GM12864 (cell line): ENCODE data around the gene METTL17.
"Not testable (repeated sequence)": the region's sequence is repeated elsewhere in the genome, so short reads cannot be mapped to it uniquely, and the experiment has no call there.

Source experiments
- DNase-seq: peaks from one replicate; pipeline ENCODE4 v3.0.0-alpha.2; 2011; ENCODE audit warnings: low read depth
- H3K4me3 ChIP-seq: 2 replicates; pipeline ENCODE4 v1.5.1; 2011; ENCODE audit warnings: mild to moderate bottlenecking, low read depth, low read length, control low read depth
- TF ChIP-seq, protein P1 (sequence below): IDR thresholded peaks from 2 replicates; pipeline ENCODE4 v1.5.1; 2011; ENCODE audit warnings: low read depth, mild to moderate bottlenecking, moderate library complexity, low read length, control low read depth, inconsistent platforms; ENCODE audit errors: missing control alignments

METTL17 gene

GRCh38 chr14:21034707-21035106 is 44.9 kb downstream of the METTL17 start, which contains the start of gene RNASE13:
Gene RNASE13, minus strand, starts transcription at chr14:21034807. Its CDS starts 519 bp downstream, at chr14:21034288.
- DNase-seq = no peak
- TF ChIP-seq, protein P1, sequence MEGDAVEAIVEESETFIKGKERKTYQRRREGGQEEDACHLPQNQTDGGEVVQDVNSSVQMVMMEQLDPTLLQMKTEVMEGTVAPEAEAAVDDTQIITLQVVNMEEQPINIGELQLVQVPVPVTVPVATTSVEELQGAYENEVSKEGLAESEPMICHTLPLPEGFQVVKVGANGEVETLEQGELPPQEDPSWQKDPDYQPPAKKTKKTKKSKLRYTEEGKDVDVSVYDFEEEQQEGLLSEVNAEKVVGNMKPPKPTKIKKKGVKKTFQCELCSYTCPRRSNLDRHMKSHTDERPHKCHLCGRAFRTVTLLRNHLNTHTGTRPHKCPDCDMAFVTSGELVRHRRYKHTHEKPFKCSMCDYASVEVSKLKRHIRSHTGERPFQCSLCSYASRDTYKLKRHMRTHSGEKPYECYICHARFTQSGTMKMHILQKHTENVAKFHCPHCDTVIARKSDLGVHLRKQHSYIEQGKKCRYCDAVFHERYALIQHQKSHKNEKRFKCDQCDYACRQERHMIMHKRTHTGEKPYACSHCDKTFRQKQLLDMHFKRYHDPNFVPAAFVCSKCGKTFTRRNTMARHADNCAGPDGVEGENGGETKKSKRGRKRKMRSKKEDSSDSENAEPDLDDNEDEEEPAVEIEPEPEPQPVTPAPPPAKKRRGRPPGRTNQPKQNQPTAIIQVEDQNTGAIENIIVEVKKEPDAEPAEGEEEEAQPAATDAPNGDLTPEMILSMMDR = no peak
- no peak within 1 kb of the TSS for H3K4me3 ChIP-seq

- TF ChIP-seq, protein P1 = no peak
- no peak overlapping the region for H3K4me3 ChIP-seq
- no peak for DNase-seq
These were observed 47.0 kb downstream of the METTL17 start for GRCh38 chr14:21036751-21037150.

- no peak for DNase-seq
- H3K4me3 ChIP-seq = no peak overlapping the region
- TF ChIP-seq, protein P1 = no peak
These were observed 47.4 kb downstream of the METTL17 start for GRCh38 chr14:21037156-21037555.

DNA sequence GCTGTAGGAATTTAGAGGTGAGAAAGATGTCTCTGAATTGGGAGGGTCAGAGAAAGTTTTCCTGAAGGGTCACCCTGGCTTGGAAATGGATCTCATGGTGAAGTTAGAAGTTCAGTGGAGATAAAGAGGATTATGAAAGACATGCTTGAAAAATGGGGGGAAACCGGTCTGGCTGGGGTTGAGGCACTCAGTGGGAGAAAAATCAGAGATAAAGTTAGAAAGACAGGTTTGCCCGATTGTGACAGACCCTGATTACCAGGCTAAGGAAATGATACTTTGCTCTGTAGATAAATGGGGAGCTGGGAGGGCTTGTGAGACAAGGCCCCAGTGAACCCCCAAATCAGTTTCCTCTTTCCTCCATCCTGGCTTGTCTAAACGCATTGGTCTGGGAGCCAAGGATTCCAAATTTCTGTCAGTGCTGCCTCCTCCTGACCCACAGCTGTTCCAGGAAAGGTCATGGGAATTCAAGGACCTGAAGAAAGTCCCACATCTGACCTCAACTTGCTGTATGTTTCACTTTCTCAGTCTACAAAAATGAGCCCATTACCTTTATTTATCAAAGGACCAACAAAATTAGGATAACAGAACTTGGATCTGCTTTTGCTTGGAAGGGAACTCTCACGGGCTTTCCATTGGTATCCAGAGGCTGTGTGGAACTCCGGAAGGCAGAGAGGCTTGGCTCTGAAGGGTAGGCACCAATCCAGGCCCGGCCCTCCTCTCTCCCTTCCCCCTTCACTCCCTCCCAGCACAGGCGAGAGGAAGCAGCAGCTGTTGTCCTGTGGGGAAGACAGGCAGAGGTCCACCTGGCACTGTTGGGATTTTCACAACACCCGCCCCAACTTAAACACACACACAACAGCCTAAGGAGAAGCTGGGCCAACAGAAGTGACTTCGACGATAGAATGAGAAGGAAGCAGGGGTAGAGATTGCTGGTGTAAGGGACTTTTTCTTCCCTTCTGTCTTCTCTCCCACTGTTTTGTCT is 49.0 kb downstream of the METTL17 start:
- TF ChIP-seq, protein P1 = no peak
- H3K4me3 ChIP-seq = no peak overlapping the region
- DNase-seq = no peak

DNA sequence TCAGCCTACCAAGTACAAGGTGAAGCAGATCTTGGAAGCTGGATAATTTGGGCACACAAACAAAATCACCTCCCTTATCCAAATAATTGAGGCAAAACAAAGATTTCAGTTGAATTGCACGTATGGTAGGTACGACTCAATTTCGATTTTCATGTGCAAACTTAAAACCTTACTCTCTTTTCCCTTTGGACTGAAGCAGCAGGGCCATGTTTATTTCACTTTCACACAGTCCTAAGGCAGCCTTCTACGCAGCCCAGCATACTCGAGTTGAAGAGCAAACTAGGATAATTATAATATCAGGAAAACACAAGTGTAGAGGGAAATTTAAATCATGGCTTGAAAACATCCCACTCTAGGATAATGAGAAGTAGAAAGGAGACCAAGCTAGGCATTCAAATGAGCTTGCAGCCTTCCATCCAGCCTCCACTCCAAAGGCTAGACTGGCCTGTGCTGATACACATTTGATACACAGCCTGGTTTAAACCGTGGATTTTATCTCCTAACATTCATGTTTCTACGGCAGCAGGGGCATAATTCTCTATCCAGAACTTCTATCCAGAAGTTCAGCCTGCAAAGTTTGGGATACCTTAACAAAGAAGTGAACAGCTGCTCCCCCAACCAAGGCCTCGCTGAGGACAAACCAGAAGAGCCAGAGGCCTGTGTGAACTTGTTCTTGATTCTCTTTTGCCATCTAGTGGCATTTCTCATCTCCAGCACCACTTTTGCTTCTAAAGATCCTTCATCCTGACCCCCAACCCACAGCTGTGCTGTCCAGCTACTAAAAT is 50.0 kb downstream of the METTL17 start:
- peak; percentile 8 for DNase-seq
- H3K4me3 ChIP-seq = no peak overlapping the region
- TF ChIP-seq, protein P1 = peak; percentile 57

DNA sequence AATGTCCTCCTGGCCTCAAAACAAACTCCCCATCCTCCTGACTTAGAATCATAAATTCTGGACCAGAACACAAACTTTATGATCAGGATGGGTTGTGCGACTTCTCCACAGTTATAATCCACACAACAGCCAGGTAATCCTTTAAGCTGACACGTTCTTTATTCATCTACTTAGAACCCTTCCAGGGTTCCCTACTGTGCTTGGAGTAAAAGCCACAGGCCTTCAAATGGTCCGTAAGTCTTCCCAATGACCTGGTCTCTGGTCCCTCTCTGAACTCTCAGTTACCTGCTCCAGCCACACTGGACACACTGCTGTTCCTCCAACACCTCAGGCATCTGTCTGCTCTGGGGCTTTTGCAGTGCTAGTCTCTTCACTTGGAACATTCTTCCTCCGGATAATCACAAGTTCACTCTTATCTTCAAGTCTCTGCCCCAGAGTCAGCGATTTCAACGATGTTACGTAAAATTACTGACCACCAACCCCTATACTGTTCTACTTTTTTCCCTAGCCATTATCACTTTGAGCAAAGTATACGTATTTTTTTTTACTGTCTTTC is 50.7 kb downstream of the METTL17 start:
- TF ChIP-seq, protein P1 = no peak
- no peak overlapping the region for H3K4me3 ChIP-seq
- DNase-seq = no peak

DNA sequence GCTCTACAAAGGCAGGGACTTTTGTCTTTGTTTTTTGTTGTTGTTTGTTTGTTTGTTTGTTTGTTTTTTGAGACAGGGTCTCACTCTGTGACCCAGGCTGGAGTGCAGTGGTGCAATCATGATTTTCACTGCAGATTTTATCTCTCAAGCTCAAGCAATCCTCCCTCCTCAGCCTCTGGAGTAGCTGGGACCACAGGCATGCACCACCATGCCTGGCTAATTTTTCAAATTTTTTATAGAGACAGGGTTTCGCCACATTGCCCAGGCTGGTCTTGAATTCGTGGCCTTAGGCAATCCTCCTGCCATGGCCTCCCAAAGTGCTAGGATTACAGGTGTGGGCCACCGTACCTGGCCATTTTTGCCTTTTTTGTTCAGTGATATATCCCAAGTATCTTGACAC is 51.2 kb downstream of the METTL17 start:
- not testable (repeated sequence) for DNase-seq, H3K4me3 ChIP-seq
